ENCODE data around the gene KCNG2.
A peak's percentile ranks its signal among the peaks of the same experiment; 100 is the strongest.

The KCNG2 gene

DNA sequence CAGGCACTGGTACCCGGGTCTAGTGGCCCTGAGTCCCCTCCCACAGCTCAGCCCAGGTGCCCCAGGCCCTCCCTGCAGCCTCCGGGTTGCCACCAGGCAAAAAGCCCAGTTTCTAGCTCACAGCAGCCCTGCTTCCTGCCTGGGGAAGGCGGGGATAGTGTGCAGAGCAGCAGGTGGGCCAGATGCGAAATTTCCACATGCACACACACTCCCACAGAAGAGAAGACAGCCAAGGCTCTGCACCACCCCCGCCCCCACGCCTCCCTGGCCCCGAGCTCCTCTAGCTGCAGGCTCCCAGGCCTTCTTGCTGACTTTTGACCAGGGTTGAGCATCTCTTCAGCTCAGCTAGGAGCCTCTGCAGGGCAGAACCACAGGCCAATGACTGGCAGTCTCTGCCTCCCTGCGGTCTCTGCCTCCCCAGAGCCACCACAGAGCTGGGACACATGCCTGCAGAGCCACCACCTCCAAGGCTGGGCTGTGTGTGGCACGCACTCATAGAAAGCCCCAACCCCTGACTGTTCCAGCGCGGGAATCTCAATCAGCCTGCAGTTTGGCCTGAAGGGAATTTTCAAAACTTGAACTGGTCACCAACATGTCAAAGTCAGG is 146.5 kb downstream of the KCNG2 start:
- DNase-seq: no peak

DNA sequence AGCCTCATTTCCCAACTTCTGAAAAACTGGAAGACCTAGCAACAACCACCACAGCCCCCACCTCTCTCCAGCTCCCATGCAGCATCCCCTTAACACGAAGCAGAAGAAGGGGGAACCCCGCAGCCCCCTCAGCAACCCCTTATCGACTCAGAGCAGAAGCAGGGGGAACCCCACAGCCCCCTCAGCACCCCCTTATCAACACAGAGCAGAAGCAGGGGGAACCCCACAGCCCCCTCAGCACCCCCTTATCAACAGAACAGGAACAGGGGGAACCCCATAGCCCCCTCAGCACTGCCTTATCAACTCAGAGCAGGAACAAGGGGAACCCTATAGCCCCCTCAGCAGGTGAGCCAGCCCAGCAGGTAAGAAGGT is 147.0 kb downstream of the KCNG2 start:
- no peak for DNase-seq

DNA sequence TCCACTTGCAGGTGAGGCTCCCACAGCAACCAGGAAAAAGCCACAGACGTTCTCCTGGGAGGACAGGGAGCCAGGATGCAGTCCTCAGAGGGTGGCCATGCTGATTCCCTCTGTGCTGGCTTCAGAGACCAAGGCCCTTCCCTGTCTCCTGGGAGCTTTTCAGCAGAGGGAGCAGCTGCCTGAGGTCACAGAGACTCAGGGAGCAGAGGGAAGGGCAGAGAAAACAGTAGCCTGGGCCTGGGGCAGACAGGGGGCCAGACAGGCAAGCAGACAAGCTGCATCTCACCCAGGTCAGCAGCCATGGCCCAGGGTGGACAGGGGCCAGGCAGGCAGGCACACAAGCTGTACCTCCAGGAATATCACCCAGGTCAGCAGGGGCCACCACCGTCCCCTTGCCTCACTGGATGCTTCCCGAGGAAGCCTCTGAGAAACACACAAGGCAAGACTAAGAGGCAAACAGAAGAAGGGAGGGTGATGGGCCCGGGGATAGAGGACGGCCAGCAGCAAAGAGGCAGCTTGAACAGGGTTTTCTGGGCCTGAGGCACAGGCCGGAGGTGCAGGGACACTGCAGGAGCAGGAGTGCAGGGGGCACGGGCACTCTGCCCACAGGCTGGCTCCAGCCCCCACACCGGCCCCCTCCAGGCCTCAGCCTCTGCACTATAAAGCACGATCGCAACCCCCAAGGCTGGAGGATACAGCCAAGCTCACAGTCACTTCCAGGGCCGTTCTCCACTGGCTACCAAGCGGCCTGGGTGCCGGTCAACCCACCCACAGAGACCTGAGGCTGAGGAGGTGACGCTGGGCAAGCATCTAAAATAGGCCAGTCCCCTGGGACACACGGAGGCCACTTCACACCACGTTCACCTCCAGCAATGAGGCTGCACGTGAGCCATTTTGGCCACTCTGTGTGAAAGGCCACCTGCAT is 147.6 kb downstream of the KCNG2 start:
- peak; percentile 50 for DNase-seq

DNA sequence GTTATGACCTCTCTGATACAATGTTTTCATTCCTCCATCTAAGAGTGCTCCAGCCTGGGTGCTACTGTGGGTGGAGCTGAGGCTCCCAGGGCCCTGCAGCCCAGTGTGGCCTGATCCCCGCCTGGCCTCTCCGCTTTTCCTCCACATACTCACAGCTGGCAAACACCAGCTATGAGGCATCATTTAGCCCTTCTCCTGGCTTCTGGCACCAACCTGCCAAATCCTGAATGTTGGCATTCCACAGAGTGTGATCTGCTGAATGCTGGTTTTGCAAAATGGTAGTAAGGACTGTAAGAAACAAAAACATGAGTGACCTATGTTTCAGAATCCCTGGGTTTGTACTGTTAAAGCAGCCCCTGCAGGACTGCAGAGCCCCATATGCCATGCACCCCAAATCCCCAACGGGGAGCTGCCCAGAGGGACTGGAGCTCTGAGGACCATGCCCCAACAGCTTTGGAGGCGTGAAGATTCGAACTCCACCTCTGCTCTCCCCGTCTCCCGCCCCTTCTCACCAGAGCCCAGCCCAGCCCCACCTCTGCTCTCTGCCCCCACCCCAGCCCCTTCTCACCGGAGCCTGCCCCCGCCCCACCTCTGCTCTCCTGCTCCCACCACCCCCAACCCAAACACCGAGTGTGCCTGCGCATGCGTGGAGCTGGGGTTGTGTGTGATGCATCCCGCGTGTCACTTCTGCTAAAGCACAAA is 149.5 kb downstream of the KCNG2 start:
- no peak for DNase-seq

DNA sequence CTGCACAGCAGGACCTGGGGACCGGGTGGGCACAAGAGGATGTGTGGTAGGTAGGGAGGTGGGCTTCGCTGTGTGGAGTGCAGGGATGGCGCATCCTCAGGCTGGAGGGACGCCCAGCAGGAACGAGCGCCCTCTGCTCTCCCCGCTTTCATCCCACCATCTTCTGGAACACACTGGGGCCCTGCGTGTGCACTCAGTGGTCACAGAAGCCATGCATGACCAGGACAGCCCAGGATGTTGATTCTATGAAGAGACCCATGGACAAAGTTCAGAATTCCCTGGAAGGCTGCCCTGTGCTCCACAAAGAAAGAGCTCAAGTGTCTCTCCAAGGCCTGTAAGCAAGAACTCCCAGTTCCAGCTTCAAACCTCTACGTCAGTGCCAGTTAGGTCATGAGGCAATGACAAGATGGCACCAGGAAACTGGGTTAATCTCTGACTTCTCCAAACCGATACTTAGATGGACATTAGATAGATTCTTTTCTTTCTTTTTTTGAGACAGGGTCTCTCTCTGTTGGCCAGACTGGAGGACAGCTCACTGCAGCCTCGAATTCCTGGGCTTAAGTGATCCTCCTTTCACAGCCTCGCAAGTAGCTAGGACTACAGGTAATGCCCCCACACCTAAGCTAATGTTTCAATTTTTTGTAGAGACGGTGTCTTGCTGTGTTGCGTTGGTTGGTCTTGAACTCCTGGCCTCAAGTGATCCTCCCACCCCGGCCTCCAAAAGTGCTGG is 150.3 kb downstream of the KCNG2 start:
- DNase-seq: no peak

DNA sequence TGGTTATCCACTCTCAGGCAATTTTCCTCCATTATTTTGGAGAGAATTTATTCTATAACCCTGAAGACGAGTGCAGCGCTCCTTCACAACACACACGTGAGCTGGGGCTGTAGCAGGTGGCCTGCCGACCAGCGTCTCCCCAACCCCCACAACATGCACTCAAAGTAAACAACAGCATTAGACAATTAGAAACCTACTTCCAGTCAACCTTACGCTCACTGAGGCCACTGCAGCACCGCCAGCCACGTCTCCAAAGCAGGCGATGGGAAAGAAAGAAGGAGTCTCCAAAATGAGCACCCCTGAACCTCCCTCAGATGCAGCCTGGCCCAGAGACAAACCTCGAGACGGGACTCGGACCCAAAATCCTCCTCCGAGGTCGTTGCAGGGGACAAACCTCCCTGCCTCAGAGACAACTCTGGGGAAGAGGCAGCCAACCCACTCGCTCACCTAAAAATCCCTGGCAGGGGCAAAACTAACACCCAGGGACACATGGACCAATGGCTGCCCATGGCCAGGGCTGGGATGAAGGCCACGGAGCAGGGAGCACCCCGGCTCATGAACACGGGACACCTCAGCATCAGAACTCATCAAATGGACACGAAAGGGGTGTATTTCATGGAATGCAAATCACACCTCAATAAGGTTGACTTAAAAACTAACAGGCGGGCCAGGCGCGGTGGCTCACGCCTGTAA is 151.1 kb downstream of the KCNG2 start:
- no peak for DNase-seq
